Measurements from ENCODE around the gene ADIPOQ.

GRCh38 chr3:186807231-186807630, 35.3 kb upstream of the ADIPOQ start:
- TF ChIP-seq CTCF (IDR thresholded peaks at IDR 0.05; ENCODE audit: low read depth, low read length) (no peak), EZH2phosphoT487 (IDR thresholded peaks at IDR 0.05; ENCODE audit: low read depth) (no peak)

All from OCI-LY3 (cell line).